Activated CD4-positive, alpha-beta T cell treated with anti-CD3 and anti-CD28 coated beads for 4 hours (primary cell): ENCODE results near the gene SYTL5.

ENCODE experiments used
- DNase-seq, 2 donors: peaks; one replicate each; pipeline ENCODE4 v3.0.0-alpha.2; 2020

SYTL5 gene

GRCh38 chrX:38151441-38151840, 145.1 kb downstream of the SYTL5 start:
- no peak for DNase-seq

- DNase-seq, result no peak
Measured at GRCh38 chrX:38154340-38154739, 148.0 kb downstream of the SYTL5 start.

- no peak for DNase-seq
Measured at GRCh38 chrX:38154818-38155217, 148.5 kb downstream of the SYTL5 start.

GRCh38 chrX:38156838-38157237, 150.5 kb downstream of the SYTL5 start:
- no peak for DNase-seq

- DNase-seq, result no peak
Measured at GRCh38 chrX:38163193-38163592, 156.8 kb downstream of the SYTL5 start.

- no peak for DNase-seq
Measured at GRCh38 chrX:38165023-38165422, 158.7 kb downstream of the SYTL5 start.

- peak; percentile 3 to 26 for DNase-seq
Measured at GRCh38 chrX:38166478-38167083, 160.2 kb downstream of the SYTL5 start.

- no peak for DNase-seq
Measured at GRCh38 chrX:38170556-38170955, 164.2 kb downstream of the SYTL5 start.

- no peak for DNase-seq
Measured at GRCh38 chrX:38172596-38172995, 166.2 kb downstream of the SYTL5 start.

- DNase-seq, result no peak
Measured at GRCh38 chrX:38175139-38175538, 168.8 kb downstream of the SYTL5 start.

GRCh38 chrX:38178396-38178795, 172.0 kb downstream of the SYTL5 start:
- no peak for DNase-seq
